ENCODE measurements around the gene UBXN4. TPM values are rescaled to one million over a fixed set of nuclear protein-coding genes. Genes with fewer than 3 reads are reported as not detected.
A peak's percentile ranks its signal among the peaks of the same experiment; 100 is the strongest.

UBXN4 gene
- total and polyA plus RNA-seq, 2 of the 4 experiments (the other 2 are of a cell fraction) = 48.1 to 49.1 TPM

DNA sequence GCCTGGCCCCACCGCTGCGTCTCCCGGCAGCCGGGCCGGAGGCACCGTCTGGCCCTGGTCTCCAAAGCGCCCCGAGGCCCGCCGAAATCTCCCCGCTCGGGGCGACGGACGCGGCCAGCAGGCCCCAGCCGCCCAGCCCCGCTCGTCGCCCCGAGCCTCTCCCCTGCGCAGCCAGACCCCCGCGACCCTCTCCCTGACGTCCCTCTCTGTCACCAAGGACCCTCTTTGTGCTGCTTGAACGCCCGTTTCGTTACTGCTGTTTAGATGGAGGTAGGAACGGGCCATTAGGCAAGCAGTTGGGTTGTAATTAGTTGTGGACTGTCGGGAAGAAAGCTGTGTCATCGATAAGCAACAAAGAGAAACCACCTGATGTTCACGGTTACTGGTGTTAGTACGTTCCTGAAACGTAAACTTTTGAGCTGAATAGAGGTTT, 686 bp downstream of the UBXN4 start:
- peaks cover 3% of the 10 kb centered on the region for H3K36me3 ChIP-seq (ENCODE audit: control insufficient read depth, insufficient read depth, low read length)
- dilution Hi-C loops (cut with HindIII; ENCODE audit: low sequenced_read_pairs, unreplicated experiment) = no loop called here
- H3K4ac ChIP-seq (ENCODE audit: low read depth, low read length) = peak overlapping the region; percentile 98
- H3K4me3 ChIP-seq (ENCODE audit: insufficient read depth, low read depth, low read length) = peak overlapping the region; percentile 83
- TF ChIP-seq NFE2L2 (IDR thresholded peaks at IDR 0.05; ENCODE audit: low read depth, low read length) = peak; percentile 31; the same call in 1 of the 2 replicates
- peak; percentile 21; the same call in 1 of the 2 replicates for TF ChIP-seq POLR2A (IDR thresholded peaks at IDR 0.05; ENCODE audit: low read depth, low read length)
- TF ChIP-seq CHD1 (IDR thresholded peaks at IDR 0.05; ENCODE audit: low read depth, low read length) = no peak
- TF ChIP-seq CEBPB (IDR thresholded peaks at IDR 0.05; ENCODE audit: low read depth, low read length) = no peak; the same call in 1 of the 2 replicates
- TF ChIP-seq, protein P1, sequence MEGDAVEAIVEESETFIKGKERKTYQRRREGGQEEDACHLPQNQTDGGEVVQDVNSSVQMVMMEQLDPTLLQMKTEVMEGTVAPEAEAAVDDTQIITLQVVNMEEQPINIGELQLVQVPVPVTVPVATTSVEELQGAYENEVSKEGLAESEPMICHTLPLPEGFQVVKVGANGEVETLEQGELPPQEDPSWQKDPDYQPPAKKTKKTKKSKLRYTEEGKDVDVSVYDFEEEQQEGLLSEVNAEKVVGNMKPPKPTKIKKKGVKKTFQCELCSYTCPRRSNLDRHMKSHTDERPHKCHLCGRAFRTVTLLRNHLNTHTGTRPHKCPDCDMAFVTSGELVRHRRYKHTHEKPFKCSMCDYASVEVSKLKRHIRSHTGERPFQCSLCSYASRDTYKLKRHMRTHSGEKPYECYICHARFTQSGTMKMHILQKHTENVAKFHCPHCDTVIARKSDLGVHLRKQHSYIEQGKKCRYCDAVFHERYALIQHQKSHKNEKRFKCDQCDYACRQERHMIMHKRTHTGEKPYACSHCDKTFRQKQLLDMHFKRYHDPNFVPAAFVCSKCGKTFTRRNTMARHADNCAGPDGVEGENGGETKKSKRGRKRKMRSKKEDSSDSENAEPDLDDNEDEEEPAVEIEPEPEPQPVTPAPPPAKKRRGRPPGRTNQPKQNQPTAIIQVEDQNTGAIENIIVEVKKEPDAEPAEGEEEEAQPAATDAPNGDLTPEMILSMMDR (conservative IDR thresholded peaks at IDR 0.05; ENCODE audit: low read depth, low read length) = no peak
- TF ChIP-seq MAFK (IDR thresholded peaks at IDR 0.05; ENCODE audit: low read depth, low read length) = peak; percentile 43
- peak overlapping the region; percentile 48; the same call in 1 of the 2 replicates for H3K4me2 ChIP-seq (ENCODE audit: low read depth, low read length)
- no peaks in the 10 kb centered on the region for H3K27me3 ChIP-seq (ENCODE audit: control insufficient read depth, insufficient read depth, low read length)
- H4K5ac ChIP-seq (ENCODE audit: low read depth, low read length) = peak overlapping the region; percentile 66
- CTCF ChIA-PET = no interaction called here
- H3K9ac ChIP-seq (ENCODE audit: low read depth, low read length) = peak overlapping the region; percentile 100
- BruUV-seq (replicated peaks) = no TSS peak
- peaks cover 8% of the 10 kb centered on the region for H3K4me1 ChIP-seq (ENCODE audit: control insufficient read depth, insufficient read depth, low read length)
- peak overlapping the region; percentile 53 for H3K18ac ChIP-seq (ENCODE audit: low read depth, low read length)
- H4K20me1 ChIP-seq (ENCODE audit: insufficient read depth, low read length) = peaks cover 31% of the 10 kb centered on the region; the same call in 1 of the 2 replicates
- H3K14ac ChIP-seq (replicated peaks; ENCODE audit: low read depth, low read length) = peak overlapping the region; percentile 98
- H2BK5ac ChIP-seq (ENCODE audit: low read depth, low read length, poor library complexity, severe bottlenecking) = peak overlapping the region; percentile 97
- H2BK20ac ChIP-seq (ENCODE audit: low read depth, low read length) = no peak overlapping the region
- peak overlapping the region; percentile 86 for H4K91ac ChIP-seq (ENCODE audit: insufficient read depth, low read depth, low read length)
- peak overlapping the region; percentile 95 for H2AFZ ChIP-seq (replicated peaks; ENCODE audit: low read length, poor library complexity)
- H2BK120ac ChIP-seq (ENCODE audit: low read depth, low read length) = peak overlapping the region; percentile 85
- H4K8ac ChIP-seq (ENCODE audit: low read depth in 2 of 2, low read length in 2 of 2) = peak overlapping the region; percentile 64 to 77; a peak in 2 of 4 replicates
- H3K79me1 ChIP-seq (ENCODE audit: low read depth in 1 of 2, low read length in 2 of 2) = peaks cover 9 to 23% of the 10 kb centered on the region in 2 experiments; a peak in 3 of 4 replicates
- POLR2A ChIA-PET (ENCODE audit: unreplicated experiment) = interaction anchor here (1.0 kb wide), 1 partner anchor 14 kb away, joined by 3 read pairs; no protein-coding TSS in a partner anchor
- H2AK9ac ChIP-seq (replicated peaks; ENCODE audit: low read depth, low read length, poor library complexity) = peak overlapping the region; percentile 96
- H2BK15ac ChIP-seq (ENCODE audit: low read depth, low read length) = no peak overlapping the region; the same call in 2 of the 3 replicates
- DNase-seq (peak; percentile 64), ATAC-seq (ENCODE audit: low read depth) (peak; percentile 6)
- H3K23ac ChIP-seq (ENCODE audit: low read depth, low read length) = peak overlapping the region; percentile 95
- peak overlapping the region; percentile 82 for H3K56ac ChIP-seq (ENCODE audit: extremely low read depth, insufficient read depth, low read length)
- H3K9me1 ChIP-seq (ENCODE audit: insufficient read depth, low read length) = peaks cover 3% of the 10 kb centered on the region; the same call in 1 of the 2 replicates
- H2AK5ac ChIP-seq (ENCODE audit: low read depth, low read length) = peak overlapping the region; percentile 88; the same call in 1 of the 2 replicates
- in situ Hi-C loops (cut with MboI; ENCODE audit: low sequenced_read_pairs) = no loop called here
- WGBS, 2 experiments (ENCODE audit: extremely low coverage in 2 of 2, insufficient read length in 1 of 2) = 0% methylated on average over 3 of the region's 34 CpGs; no CpG with 5 or more reads in 1 of the 2 experiments
- intact Hi-C loops (cut with micrococcal nuclease) = loop anchor here (5.0 kb wide), 1 partner anchor 690 kb away; the partner anchor contains the start of gene RAB3GAP1
- no peaks in the 10 kb centered on the region for H3K9me3 ChIP-seq (ENCODE audit: control insufficient read depth, insufficient read depth, low read length)
- peak overlapping the region; percentile 100 for H3K27ac ChIP-seq (ENCODE audit: insufficient read depth, low read length)

All from IMR-90 (cell line).